RPMI7951 (cell line): ENCODE data around the gene PIK3AP1. TPM values are rescaled to one million over a fixed set of nuclear protein-coding genes. Genes with fewer than 3 reads are reported as not detected.

Experiments
- DNase-seq: peaks from one replicate; pipeline ENCODE4 v3.0.0-alpha.2; 2012; ENCODE audit warnings: low read depth
- total RNA-seq: library from RNA; depleted of rRNA; stranded (reverse); fragments of >200 nt; shearing (Covaris generic); gene quantifications from 2 replicates; pipeline ENCODE4 v1.2.3, GENCODE V29; 2014

Gene PIK3AP1
- total RNA-seq, 1 experiment from 2014 or later, result not detected

GRCh38 chr10:96673318-96674099 lies 46.8 kb downstream of the PIK3AP1 start:
- DNase-seq, result peak; percentile 53

- no peak for DNase-seq
These were observed 47.7 kb downstream of the PIK3AP1 start for GRCh38 chr10:96672481-96673175.

GRCh38 chr10:96671211-96671890 lies 49.0 kb downstream of the PIK3AP1 start:
- no peak for DNase-seq

- no peak for DNase-seq
These were observed 49.5 kb downstream of the PIK3AP1 start for GRCh38 chr10:96670786-96671185.

- DNase-seq, result no peak
These were observed 52.9 kb downstream of the PIK3AP1 start for GRCh38 chr10:96667401-96667800.

- DNase-seq, result no peak
These were observed 53.6 kb downstream of the PIK3AP1 start for GRCh38 chr10:96666741-96667140.

GRCh38 chr10:96665306-96665705 lies 55.0 kb downstream of the PIK3AP1 start:
- DNase-seq, result no peak

- no peak for DNase-seq
These were observed 55.8 kb downstream of the PIK3AP1 start for GRCh38 chr10:96664563-96664962.

GRCh38 chr10:96663797-96664196 lies 56.5 kb downstream of the PIK3AP1 start:
- no peak for DNase-seq

GRCh38 chr10:96661632-96662031 lies 58.7 kb downstream of the PIK3AP1 start:
- no peak for DNase-seq

GRCh38 chr10:96660297-96660696 lies 60.0 kb downstream of the PIK3AP1 start:
- DNase-seq, result no peak

GRCh38 chr10:96658844-96659243 lies 61.5 kb downstream of the PIK3AP1 start:
- DNase-seq, result no peak

- DNase-seq, result no peak
These were observed 62.9 kb downstream of the PIK3AP1 start for GRCh38 chr10:96657385-96657784.

- DNase-seq, result no peak
These were observed 63.5 kb downstream of the PIK3AP1 start for GRCh38 chr10:96656839-96657238.

GRCh38 chr10:96656198-96656577 lies 64.1 kb downstream of the PIK3AP1 start:
- no peak for DNase-seq

- DNase-seq, result no peak
These were observed 64.7 kb downstream of the PIK3AP1 start for GRCh38 chr10:96655461-96656197.

- DNase-seq, result no peak
These were observed 68.3 kb downstream of the PIK3AP1 start for GRCh38 chr10:96651998-96652431.

GRCh38 chr10:96650958-96651357 lies 69.4 kb downstream of the PIK3AP1 start:
- DNase-seq, result no peak

- DNase-seq, result no peak
These were observed 72.0 kb downstream of the PIK3AP1 start for GRCh38 chr10:96648297-96648696.

GRCh38 chr10:96647466-96647865 lies 72.8 kb downstream of the PIK3AP1 start:
- DNase-seq, result no peak

- DNase-seq, result no peak
These were observed 73.6 kb downstream of the PIK3AP1 start for GRCh38 chr10:96646751-96647166.

- no peak for DNase-seq
These were observed 74.0 kb downstream of the PIK3AP1 start for GRCh38 chr10:96646301-96646700.
